GM19035 (cell line): ENCODE measurements around the gene KAT6B.

Experiments
- ATAC-seq: cut with Tn5 transposase; IDR thresholded peaks from one replicate; pipeline ENCODE4 v1.9.1; 2021; ENCODE audit not compliant: unreplicated experiment

KAT6B gene

DNA sequence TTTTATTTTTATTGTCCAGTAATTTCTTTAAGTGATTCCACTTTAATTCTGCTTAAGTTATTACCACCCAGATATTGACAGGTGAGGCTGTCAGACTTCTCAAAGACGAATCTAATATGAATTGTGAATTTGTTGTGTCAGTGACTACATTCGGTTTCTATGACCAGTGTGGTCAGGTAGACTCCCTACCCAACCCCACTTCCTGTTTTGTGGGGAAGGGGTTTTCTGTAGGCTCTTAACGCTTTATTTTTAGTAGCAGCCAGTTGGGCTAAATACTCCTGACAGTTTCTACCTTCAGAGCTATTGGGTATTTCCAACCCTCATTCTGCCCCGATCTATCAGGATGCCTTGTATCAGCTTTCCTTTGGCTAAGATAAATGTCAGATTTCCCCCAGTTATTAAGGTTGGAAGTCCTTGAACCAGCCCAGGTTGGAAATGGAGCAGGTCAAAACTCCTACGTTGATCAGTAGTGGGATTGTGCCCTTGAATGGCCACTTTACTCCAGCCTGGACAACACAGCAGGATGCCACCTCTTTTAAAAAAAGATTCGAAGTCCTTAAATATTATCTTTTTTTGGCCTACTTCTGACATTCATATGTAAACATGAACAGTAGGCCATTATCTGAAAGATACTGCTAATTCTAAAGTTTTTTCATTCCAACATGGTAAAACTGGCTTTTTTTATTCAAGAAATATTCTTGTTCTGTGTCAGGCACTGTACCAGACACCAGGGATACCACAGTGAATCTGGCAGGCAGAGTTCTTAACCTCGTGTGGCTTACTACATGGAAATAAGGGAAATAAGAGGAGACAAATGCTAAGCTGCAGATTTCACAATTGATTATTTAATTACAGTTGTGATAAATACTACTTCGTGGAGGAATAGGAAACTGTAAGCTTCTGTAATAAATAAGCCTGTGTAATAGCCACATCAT lies 151.8 kb downstream of the KAT6B start:
- ATAC-seq = peak; percentile 81

DNA sequence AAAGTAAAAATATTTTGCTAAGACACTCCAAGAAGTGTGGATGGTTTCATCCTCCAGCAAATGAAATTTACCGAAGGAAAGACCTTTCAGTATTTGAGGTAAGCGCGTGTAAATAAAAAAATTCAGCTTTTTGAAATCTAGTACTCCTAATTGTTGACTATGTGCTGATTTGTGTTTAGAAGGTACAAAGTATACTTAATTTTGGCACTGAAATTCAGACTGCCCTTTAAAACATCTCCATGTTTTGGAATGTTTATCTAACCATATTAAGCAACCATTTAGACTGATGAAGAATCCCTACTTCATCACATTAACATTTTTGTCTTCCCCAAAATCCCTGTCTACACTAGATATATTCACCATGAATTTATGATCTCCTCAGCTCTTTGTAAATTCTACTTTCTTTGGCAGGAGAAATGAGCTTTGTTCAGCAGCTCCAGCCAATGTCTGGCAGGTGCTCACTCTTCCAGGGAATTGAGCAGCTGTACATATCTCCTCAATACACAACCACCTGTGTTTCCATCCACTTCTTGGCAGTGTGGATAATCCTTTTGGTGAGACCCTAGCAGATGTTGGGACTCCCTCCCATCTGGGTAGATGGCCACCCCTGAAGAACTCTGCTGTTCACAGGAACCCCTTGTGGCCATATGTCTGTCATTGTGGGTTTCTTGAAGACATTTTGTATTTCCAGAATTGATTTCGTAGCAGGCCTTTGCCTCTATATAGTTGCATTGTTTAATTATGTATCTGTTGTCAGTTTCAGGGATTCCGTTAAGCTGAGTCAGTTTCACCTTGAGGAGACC lies 155.6 kb downstream of the KAT6B start:
- no peak for ATAC-seq

DNA sequence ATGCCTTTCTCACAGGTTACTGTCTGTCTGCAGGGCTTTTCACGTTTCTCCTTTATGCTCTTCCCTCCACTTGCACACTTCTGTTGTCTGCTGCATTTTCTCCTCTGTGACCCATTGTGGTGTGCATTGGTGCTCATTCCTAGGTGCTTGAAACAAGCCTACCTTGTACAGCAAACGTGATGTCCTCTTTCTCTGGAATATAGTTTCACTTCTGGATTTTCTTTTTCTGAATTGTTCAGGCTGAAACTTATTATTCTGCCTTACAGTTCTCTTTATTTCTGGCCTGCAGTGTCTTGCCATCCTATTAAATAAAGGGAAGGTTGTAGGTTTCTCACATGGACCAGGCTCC lies 156.2 kb downstream of the KAT6B start:
- ATAC-seq = no peak

DNA sequence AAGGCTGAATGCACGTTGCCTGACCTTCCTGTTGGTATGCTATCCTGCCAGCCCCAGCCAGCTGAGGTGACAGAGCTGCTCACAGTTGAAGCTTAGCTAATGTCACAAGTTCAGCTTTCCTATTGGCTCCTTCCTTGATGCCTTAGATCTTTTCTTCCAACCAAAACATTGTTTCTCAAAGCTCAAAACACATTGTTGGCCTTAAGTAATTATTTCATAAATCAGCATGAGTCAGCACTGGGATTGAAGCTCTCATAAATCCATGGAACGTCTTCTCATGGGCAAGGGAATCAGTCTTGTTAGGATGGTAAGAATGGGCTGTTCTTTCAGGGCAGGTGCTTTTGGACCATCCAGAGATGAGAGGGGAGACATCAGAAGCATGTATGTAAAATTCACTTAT lies 157.0 kb downstream of the KAT6B start:
- ATAC-seq = no peak

DNA sequence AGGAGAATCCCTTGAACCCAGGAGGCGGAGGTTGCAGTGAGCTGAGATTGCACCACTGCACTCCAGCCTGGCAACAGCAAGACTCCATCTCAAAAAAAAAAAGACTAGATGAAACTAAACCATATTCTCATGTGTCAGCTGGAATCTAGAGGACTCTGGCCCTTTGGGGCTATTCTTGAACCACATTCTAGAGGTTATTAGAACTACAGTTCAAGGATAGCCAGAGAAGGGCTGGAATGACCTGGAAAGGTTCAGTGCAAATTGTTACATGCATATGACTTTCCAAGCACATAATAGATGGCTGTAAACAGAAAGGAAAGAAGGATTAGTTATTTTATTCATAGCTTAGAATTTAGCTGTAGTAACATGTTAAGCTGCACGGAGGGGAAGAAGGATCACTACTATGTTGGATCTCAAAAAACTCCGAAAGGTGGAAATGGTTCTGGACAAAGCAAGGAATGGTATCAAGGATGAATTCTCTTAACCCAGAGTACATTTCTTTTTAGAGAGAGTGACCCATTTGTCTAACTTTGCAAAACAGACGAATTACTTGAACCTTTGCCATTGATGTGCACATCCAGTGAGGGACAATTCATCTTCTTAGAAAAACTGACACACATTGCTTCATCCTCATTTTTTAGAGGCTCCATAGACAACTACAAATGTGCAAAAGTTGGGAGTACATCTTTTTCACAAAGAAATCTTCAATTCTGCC lies 161.1 kb downstream of the KAT6B start:
- ATAC-seq = no peak

DNA sequence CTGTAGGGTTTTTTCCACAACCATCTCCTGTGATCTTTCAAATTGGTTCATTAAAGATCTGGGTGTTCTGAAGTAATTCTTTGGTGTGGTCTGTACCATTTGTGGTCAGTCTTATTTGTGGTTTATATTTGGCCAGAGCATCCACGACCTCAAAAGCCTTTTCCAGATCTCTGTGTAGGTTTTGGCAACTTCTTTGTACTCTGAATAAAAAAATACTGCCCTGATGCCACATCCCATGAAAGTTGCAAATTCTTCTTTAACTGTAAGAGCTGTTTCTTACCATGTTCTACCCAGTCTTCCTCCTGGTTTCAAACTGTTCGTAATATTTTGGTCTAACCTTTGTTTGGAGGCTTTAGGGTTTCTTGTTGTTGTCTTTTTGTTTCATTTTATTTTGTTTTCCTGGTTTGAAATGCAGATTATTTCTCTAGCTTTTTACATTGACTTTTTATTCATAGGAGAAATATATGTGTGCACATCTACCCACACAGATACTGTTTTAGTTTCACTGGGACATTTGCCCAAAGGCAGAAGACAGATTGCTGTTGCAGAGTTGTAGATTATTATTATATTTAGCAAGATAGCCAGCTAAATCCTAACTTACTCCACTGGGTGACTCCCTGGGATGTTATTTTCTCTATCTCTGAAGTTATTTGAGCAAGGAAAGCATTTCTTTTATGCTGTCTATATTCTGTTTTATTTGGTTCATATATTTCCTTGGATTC lies 161.8 kb downstream of the KAT6B start:
- no peak for ATAC-seq

DNA sequence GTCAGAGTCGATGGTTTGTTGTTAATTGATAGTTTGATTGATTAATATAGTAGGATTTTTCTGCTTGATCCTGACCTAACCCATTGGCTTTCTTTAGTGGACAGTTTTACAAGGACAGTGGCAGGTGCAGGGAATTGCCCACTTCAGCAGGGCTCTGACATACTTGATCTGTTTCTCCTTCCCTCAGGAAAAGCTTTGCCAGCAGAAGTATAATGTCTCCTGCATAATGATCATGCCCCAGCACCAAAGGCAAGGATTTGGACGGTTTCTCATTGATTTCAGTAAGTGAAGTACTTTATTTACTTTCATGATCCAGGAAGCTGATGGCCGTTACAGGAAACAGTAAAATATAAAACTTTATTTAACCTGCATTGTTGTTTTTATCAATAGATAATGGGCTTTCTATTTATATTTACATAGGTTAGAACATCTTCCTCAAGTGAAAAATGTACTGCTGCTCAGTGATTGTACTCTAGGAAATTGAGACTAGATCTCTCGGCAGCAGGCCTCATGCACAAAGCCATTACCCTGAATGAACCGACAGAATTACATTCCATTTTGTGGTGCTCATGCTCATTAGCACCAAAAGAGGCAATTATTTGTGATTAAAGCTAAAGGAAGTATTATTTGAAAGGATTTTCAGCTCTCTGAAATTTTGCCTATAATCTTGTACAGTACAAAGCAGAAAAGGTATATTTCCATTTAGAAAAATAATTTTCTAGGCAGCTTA lies 162.6 kb downstream of the KAT6B start:
- no peak for ATAC-seq

DNA sequence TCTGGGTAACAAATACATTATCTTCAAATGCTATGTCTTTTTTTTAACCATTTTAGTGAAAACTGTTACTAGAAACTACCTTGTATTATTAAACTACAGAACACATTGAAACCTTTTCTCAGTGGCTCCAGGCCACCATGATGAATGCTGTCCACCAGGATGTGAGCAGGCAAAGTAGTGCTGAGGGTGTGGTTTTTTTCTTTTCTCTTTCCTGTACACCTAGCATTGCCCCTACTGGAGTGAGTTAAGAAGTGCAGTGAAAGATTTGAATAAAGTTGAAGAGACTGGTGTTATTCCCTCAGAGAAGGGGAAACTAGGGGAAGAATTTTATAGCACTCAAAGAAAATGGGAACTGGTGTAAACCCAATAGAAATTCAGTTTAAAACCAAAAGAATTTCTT lies 165.0 kb downstream of the KAT6B start:
- no peak for ATAC-seq

DNA sequence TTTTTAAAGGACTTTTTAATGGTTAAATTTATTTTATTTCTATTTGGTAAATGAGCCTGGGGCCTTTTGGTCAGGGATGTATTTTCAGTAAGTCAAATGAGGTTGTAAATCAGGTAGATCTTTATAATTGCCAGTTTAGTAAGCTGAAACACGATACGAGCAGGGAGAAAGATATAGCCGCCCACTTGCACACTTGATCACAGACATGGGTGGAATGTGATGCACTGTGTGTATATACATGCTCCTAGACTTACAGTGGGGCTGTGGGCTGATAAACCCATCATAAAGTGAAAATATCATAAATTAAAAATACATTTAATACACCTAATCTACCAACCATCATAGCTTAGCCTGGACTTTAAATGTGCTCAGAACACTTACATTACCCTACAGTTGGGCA lies 165.7 kb downstream of the KAT6B start:
- ATAC-seq = no peak

DNA sequence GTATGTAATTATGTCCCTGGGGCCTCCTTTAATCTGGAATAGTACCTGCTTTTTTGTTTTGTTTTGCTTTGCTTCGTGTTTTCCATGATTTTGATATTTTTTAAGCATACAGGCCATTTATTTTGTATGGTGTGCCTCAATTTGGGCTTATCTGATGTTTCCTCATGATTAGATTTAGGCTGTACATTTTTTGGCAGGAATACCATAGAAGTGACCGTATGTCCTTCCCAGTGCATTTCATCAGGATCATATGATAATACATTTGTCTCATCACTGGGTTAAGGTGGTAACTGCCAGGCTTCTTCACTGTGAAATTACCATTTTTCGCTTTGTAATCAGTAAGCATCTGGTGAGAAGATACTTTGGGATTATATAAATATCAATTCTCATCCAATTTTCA lies 167.2 kb downstream of the KAT6B start:
- ATAC-seq = no peak

DNA sequence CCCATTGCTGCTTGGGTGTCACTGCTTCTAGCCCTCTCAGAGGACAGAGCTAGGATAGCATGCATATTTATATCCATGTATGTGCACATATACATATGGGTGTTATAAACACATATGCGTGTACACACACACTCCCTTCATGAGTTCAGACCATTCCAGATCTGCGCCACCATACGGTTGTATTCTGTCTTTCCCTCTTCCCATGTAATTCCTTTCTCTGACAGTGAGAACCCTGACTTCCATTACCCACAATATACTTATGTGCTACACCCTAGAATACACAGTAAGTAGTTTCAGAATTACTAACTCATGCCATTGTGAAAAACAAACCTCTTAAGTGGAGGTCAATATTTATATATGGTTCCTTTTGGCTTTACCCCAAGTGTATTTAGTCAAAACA lies 168.5 kb downstream of the KAT6B start:
- peak; percentile 77 for ATAC-seq

DNA sequence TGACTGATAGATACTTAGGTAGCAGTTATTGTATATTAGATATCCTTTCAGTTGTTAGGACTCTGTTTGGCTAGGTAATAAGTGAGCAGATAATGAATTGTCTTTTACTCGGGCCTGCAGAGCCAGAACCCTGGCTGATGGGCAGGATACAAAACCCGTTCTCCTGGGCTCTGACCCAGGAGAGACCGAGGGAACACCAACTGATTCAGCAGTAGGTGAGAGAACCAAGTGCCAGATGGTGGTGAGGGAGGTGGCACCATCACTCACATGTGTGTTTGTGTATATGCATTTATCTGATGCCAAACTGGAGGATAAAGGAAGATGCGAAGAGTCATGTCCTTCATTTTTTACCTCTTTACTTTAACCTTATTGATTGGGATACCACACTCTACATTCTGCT lies 169.4 kb downstream of the KAT6B start:
- no peak for ATAC-seq

DNA sequence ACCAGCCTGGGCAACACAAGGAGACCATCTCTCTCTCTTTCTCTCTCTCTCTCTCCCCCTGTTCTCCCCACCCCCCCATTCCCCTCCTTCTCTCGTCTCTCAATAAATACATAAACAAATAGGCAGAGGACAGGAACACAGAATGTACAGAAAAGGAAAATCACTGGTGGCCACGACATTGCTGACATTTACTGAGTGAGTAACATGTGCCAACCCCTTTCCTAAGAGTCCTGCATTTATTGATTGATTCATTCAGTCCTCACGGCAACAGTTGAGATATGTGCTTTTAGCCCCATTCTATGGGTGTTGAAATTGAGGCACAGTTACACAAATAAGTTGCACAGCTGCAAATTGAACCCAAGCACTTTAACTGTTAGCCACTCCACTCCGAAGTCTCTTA lies 170.8 kb downstream of the KAT6B start:
- no peak for ATAC-seq

DNA sequence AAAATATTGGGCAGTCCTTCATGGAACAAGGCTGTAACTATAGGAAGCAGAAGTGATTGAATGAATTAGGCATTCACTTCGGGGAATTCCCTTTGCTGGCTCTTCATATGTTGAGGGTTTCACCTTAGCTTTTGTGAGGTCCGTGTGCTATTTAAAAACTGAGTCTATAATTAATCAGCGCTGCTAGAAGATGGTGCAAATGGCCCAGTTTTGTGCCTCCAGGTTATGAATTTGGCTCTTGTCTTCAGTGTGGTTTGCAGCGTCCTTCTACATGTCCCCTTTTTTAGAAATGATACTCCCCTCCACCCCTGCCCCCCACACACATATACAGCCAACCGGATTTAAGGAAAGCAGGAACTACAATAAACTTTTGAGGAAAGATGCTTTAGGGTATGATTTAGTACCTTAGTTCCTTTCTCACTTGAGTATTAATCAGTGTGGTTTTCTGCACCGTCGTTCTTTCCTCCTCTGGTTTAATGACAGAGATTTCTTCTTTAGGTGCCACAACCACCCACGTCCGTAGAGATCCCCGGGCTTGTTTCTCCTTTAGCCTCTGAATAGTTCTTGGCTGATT lies 174.4 kb downstream of the KAT6B start:
- ATAC-seq = peak; percentile 87

DNA sequence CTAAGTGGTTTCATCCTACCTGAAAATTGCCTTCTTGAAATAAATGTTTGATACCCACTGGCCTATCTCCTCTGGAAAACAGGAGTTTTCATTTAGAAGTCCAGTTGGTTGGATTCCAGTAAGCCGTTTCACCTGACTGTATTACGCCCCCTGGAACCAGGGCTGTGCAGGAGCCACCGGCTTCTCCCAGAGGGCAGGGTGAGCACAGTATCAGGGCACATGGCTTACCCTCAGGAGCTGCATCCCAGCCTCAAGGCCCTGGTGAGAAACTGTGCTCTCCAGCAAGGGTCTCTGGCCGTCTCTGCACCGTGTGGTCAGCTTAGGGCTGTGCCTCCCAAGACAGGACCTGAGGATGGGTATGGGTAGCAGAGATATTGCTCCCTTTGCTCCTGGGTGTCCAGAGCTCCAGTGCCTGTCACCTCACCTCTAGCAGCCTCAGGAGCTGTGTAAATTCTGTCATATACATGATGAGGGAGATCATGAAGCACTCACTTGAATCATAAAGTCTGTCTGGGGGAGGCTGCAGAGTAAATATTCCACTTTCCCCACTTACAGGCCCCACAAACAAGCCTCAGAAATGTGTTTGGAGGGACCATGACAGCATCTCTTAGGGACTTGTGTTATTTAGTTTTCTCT lies 175.4 kb downstream of the KAT6B start:
- ATAC-seq = no peak

DNA sequence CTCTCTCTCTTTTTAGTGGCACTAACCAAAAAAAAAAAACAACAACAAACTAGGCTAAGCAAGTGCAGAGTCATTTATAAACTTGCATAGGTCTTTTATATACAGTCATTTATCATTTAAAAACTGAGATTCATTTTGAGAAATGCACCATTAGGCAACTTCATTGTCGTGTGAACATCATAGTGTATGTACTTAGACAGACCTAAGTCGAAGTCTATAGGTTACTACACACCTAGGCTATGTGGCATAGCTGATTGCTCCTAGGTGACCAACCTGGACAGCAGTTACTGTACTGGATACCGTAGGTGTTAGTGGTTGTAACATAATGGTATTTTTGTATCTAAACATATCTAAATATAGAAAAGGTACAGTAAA lies 175.9 kb downstream of the KAT6B start:
- no peak for ATAC-seq

DNA sequence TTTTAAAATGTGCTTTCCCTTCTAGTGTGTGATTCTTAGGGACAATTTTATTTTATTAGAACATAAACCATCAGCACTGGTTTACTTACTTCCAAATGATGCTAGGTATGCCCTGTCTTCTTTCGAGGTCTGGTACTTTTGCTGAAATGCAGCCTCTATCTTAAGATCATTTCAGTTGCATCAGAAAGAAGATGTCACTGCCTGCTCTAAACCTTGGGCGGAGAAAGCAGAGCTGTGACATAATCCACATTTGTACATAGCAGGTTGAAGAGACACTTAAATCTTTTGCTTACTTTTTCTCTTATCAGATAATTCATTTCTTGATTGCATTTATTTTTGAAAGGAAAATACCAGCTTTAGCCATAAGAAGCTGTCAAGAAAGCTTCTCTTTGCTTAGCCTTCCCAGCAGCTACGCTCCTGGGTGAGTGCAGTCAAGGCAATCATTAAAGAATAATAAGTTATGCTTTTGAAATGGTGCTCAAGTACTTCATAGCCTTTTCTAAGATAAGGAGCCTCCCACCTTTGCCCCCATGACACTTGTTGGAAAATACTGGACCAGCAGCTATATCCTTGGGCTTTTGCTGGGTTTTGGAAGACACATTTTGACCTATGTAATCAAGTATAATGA lies 176.7 kb downstream of the KAT6B start:
- ATAC-seq = no peak

DNA sequence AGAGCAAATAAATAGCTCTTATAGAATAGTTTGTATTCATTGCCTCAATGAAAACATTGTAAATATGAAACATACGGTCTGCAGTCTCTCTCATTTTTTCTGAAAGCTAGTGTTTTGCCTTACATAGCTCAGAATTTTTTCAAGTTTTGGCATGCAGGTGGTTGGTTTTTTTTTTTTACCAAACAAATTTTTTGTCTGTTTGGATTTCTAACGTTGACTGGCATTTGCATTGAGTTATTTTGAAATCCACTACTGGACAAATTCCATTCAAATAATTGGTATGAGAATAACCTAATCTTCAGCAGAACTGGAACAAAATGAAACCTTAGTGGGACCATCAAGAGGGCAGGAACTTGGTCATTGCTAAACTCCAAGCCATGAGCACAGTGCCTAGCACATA lies 177.5 kb downstream of the KAT6B start:
- ATAC-seq = no peak

DNA sequence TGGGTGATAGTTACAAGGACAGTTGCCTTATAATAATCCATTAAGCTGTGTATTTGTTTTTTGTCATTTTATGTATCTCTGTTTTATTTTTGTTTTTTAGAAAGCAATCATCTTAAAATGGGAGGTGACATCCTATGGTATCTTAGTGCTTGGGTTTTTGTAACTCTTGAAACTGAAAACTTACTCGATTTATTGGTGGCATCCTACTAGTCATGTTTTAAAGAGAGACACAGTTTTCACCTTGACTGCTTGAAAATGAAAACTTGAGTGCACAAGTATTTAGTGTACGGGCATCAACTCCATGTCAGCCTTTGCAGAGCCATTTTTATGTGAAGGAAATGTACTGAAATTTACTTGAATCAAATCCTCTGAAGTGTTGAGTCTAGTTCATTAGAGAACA lies 181.2 kb downstream of the KAT6B start:
- no peak for ATAC-seq
